ENCODE results near the gene PHACTR3.

DNA sequence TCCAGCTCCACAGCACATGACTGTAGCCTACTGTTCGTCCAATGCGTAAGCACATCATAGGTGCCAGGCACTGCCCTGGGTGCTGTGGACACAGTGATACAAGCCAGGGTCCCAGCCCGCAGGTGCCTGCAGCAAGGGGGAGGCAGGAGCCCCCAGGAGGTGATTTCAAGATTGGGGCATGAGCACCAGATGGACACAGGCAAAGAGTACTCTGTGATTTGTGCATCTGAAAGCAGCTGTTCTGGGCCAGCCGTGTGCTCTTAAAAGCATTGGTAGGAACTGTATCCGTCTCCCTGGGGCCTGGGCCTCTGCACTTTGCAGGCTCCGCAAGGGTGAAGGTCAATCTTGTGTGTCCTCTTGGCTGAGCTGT lies 179.3 kb downstream of the PHACTR3 start:
- TF ChIP-seq CTCF (IDR thresholded peaks at IDR 0.05) (no peak), POLR2A (IDR thresholded peaks at IDR 0.05) (no peak), EP300 (IDR thresholded peaks at IDR 0.05) (no peak)

All from tibial nerve (tissue), 4 donors.